VCaP (cell line): ENCODE data around the gene FAF1.
"Not testable (repeated sequence)": the region's sequence is repeated elsewhere in the genome, so short reads cannot be mapped to it uniquely, and the experiment has no call there.

ENCODE experiments used
- H3K27ac ChIP-seq: fragments of 450-650 bp; 2 replicates; pipeline ENCODE4 v1.5.1; 2017
- TF ChIP-seq, protein P1 (sequence below): fragments of 450-650 bp; conservative IDR thresholded peaks from 2 replicates; pipeline ENCODE4 v1.5.1; 2017; ENCODE audit warnings: mild to moderate bottlenecking, moderate library complexity

The FAF1 gene

DNA sequence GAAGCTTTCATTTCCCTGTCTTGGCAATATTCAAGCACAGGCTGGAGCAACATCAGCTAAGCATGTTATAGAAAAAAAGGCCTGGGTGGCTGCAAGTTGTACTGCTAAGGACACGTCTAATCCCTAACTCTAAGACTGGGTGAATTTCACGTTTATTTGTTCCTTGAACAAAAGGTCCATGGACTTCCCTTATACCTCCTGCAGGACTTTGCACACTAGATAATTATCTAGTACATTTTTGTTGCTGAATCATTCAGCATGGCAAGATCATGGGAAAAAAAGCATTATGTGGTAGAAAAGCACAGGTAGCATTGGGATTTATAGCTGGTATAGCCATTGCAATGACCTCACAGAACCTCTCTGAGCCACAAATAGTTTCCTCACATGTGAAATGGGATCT is 406.1 kb downstream of the FAF1 start:
- no peak overlapping the region for H3K27ac ChIP-seq
- TF ChIP-seq, protein P1, sequence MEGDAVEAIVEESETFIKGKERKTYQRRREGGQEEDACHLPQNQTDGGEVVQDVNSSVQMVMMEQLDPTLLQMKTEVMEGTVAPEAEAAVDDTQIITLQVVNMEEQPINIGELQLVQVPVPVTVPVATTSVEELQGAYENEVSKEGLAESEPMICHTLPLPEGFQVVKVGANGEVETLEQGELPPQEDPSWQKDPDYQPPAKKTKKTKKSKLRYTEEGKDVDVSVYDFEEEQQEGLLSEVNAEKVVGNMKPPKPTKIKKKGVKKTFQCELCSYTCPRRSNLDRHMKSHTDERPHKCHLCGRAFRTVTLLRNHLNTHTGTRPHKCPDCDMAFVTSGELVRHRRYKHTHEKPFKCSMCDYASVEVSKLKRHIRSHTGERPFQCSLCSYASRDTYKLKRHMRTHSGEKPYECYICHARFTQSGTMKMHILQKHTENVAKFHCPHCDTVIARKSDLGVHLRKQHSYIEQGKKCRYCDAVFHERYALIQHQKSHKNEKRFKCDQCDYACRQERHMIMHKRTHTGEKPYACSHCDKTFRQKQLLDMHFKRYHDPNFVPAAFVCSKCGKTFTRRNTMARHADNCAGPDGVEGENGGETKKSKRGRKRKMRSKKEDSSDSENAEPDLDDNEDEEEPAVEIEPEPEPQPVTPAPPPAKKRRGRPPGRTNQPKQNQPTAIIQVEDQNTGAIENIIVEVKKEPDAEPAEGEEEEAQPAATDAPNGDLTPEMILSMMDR = no peak

- TF ChIP-seq, protein P1 = no peak
These were observed 411.8 kb downstream of the FAF1 start for GRCh38 chr1:50548243-50548642.

DNA sequence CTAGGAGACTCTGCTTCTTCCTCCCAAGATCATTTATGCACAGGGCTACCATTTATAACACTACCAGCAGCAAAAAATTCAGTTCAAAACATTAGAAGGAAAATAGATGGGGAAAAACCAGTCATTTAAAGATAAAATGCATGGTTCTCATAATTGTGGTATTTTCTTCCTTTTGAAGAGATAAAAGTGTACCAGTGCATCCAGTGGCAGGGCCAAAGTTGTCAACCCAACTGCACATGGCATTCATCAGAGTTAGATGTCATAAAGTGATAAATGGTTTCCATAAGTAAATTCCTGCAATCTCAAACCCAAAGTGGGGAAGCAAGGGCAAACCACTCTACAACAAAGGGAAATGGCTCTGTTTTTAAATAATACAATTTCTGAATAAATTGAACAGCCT is 417.7 kb downstream of the FAF1 start:
- no peak overlapping the region for H3K27ac ChIP-seq
- TF ChIP-seq, protein P1 = no peak

More at GRCh38 chr1:50548243-50548642, 411.8 kb downstream of the FAF1 start:
- no peak overlapping the region for H3K27ac ChIP-seq

DNA sequence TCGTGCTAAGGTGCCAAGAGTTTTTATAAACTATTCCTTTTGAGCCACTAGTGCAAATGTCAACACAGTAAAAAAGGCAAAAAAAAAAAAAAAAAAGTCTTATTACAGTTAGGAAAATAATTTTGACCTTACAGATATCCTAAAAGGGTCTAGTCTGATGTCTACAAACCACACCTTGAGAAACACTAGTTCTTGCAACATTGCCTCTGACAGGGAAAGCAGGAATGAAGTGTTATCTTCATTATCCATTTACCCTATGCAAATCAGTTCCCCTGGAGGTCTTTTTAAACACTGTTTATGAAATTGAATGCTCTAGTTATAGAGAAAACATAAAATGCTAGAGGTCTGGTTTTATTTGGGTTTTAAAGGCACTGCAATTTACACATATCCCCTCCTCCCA is 421.6 kb downstream of the FAF1 start:
- TF ChIP-seq, protein P1 = no peak
- no peak overlapping the region for H3K27ac ChIP-seq

DNA sequence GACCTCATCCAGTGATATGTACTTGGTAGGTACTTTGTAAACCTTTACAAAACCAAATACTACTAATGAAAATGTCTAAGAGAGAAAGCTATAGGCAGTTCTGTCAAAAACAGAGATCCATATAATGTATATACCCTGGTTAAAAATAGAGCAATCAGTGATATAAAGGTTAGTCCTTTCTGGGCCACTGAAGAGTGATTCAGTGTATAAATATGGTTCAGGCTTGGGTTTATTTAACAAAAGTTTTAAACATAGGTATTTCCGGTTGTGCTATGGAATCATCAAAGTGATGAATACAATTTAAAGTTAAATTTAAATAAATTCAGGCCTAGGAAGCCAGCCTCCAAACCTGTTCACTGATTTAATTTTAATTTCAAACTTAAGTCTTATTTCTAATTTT is 428.5 kb downstream of the FAF1 start:
- no peak overlapping the region for H3K27ac ChIP-seq
- TF ChIP-seq, protein P1 = no peak

GRCh38 chr1:50531027-50531426 is 429.0 kb downstream of the FAF1 start:
- no peak overlapping the region for H3K27ac ChIP-seq
- TF ChIP-seq, protein P1 = no peak

DNA sequence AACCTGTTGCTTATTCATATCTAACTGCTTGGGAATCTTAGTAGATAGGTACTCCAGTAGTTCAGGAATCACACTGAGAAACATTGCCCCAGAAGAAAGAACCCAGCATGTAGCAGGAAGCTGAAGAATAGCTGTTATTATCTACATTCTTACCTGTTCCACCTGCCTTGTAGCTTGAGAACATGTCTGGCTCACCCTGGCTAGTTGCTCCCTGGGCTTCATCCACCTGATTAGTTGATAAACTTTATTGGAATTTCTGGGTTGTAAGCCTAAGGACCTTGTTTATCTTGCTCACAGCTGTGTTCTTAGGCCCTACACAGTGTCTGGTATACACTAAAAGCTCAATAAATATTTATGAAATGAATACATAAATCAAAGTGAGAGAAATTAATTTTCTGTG is 430.6 kb downstream of the FAF1 start:
- TF ChIP-seq, protein P1 = no peak
- H3K27ac ChIP-seq = no peak overlapping the region

GRCh38 chr1:50527987-50528320 is 432.1 kb downstream of the FAF1 start:
- H3K27ac ChIP-seq = not testable (repeated sequence)
